ENCODE data around the gene PRR5.

Gene PRR5

GRCh38 chr22:44693756-44694155, 8.2 kb upstream of the PRR5 start:
- no peak for DNase-seq

GRCh38 chr22:44697423-44698141, 4.4 kb upstream of the PRR5 start:
- DNase-seq, result peak; percentile 88

GRCh38 chr22:44698531-44699421, 3.2 kb upstream of the PRR5 start:
- DNase-seq, result peak; percentile 84

GRCh38 chr22:44700456-44700855, 1.5 kb upstream of the PRR5 start:
- no peak for DNase-seq

GRCh38 chr22:44701187-44701790, 715 bp upstream of the PRR5 start:
- no peak for DNase-seq

GRCh38 chr22:44702479-44703198, 635 bp downstream of the PRR5 start:
- peak; percentile 62 for DNase-seq

GRCh38 chr22:44703255-44703870, 1.4 kb downstream of the PRR5 start:
- no peak for DNase-seq

- no peak for DNase-seq
Observed at GRCh38 chr22:44704159-44705021, 2.4 kb downstream of the PRR5 start.

- DNase-seq, result no peak
Observed at GRCh38 chr22:44705022-44705297, 3.0 kb downstream of the PRR5 start.

GRCh38 chr22:44706488-44706887, 4.5 kb downstream of the PRR5 start:
- no peak for DNase-seq

GRCh38 chr22:44707178-44707577, 5.2 kb downstream of the PRR5 start:
- DNase-seq, result no peak

- DNase-seq, result no peak
Observed at GRCh38 chr22:44707752-44708151, 5.7 kb downstream of the PRR5 start.

GRCh38 chr22:44709881-44710392, 7.9 kb downstream of the PRR5 start:
- DNase-seq, result no peak

- DNase-seq, result no peak
Observed at GRCh38 chr22:44710474-44711240, 8.7 kb downstream of the PRR5 start.

GRCh38 chr22:44711241-44711560, 9.2 kb downstream of the PRR5 start:
- no peak for DNase-seq

- DNase-seq, result no peak
Observed at GRCh38 chr22:44711690-44712555, 9.9 kb downstream of the PRR5 start.

- no peak for DNase-seq
Observed at GRCh38 chr22:44712962-44713361, 11.0 kb downstream of the PRR5 start.

- no peak for DNase-seq
Observed at GRCh38 chr22:44714703-44715350, 12.8 kb downstream of the PRR5 start.

GRCh38 chr22:44718418-44718817, 16.4 kb downstream of the PRR5 start:
- DNase-seq, result no peak

All from right forelimb (tissue), 1 donor.